Gastroesophageal sphincter (tissue), 3 donors: ENCODE data around the gene CTNNBL1.

Experiments used
- CTCF ChIP-seq, 4 experiments: fragments of 200-600 bp in 2 of 4; fragments of 450-650 bp in 2 of 4; sonication (generic) in 1 of 4; IDR thresholded peaks; one replicate each; pipeline ENCODE4 v1.5.1; 2017 to 2019; ENCODE audit warnings: antibody characterized with exemption in 4 of 4, mild to moderate bottlenecking in 2 of 4, moderate library complexity in 2 of 4
- EP300 ChIP-seq: sonication (generic); formaldehyde crosslinking; IDR thresholded peaks from one replicate; pipeline ENCODE4 v1.6.1; 2017; ENCODE audit warnings: antibody characterized with exemption, mild to moderate bottlenecking
- POLR2A ChIP-seq, 2 donors: fragments of 450-650 bp; IDR thresholded peaks; one replicate each; pipeline ENCODE4 v1.6.1; 2017; ENCODE audit warnings: antibody characterized with exemption in 2 of 2, mild to moderate bottlenecking in 2 of 2, moderate library complexity in 1 of 2

- TF ChIP-seq CTCF (IDR thresholded peaks at IDR 0.05) (no peak), POLR2A (IDR thresholded peaks at IDR 0.05) (no peak), EP300 (no peak)
Observed at GRCh38 chr20:37737826-37738420, 44.1 kb downstream of the CTNNBL1 start.
